Measurements from ENCODE around the gene GRIA1.

The GRIA1 gene

GRCh38 chr5:153469423-153469822 lies 21.0 kb upstream of the GRIA1 start:
- H3K27me3 ChIP-seq, result no peaks in the 10 kb centered on the region
- H3K36me3 ChIP-seq, result no peaks in the 10 kb centered on the region
- no peak overlapping the region for H3K4me3 ChIP-seq
- no peak overlapping the region for H3K27ac ChIP-seq
- TF ChIP-seq CTCF (IDR thresholded peaks at IDR 0.05), result no peak
- intact Hi-C loops (cut with DNase I; ENCODE audit: low total_unique reads), result no loop called here
- H3K9me3 ChIP-seq, result no peaks in the 10 kb centered on the region
- no peak for DNase-seq
- no peaks in the 10 kb centered on the region for H3K4me1 ChIP-seq

- Histone ChIP-seq H3K4me3 (no peak overlapping the region), H3K36me3 (no peaks in the 10 kb centered on the region), H3K9me3 (no peaks in the 10 kb centered on the region), H3K27ac (no peak overlapping the region), H3K4me1 (no peaks in the 10 kb centered on the region), H3K27me3 (no peaks in the 10 kb centered on the region)
- no peak for DNase-seq
- intact Hi-C loops (cut with DNase I; ENCODE audit: low total_unique reads), result no loop called here
- no peak for TF ChIP-seq CTCF (IDR thresholded peaks at IDR 0.05)
Observed at GRCh38 chr5:153470736-153471135, 19.7 kb upstream of the GRIA1 start.

- intact Hi-C loops (cut with DNase I; ENCODE audit: low total_unique reads), result no loop called here
- H3K27me3 ChIP-seq, result no peaks in the 10 kb centered on the region
- no peaks in the 10 kb centered on the region for H3K36me3 ChIP-seq
- peaks cover 0 to 15% (median 0%) of the 10 kb centered on the region in 4 donors for H3K4me1 ChIP-seq
- no peak overlapping the region for H3K27ac ChIP-seq
- no peaks in the 10 kb centered on the region for H3K9me3 ChIP-seq
- no peak for TF ChIP-seq CTCF (IDR thresholded peaks at IDR 0.05)
- H3K4me3 ChIP-seq, result no peak overlapping the region
- no peak for DNase-seq
Observed at GRCh38 chr5:153476767-153477166, 13.7 kb upstream of the GRIA1 start.

GRCh38 chr5:153480401-153480800 lies 10.1 kb upstream of the GRIA1 start:
- Histone ChIP-seq H3K4me3 (no peak overlapping the region), H3K27ac (no peak overlapping the region), H3K36me3 (no peaks in the 10 kb centered on the region), H3K27me3 (no peaks in the 10 kb centered on the region), H3K4me1 (peaks cover 0 to 15% (median 0%) of the 10 kb centered on the region in 4 donors), H3K9me3 (no peaks in the 10 kb centered on the region)
- no peak for TF ChIP-seq CTCF (IDR thresholded peaks at IDR 0.05)
- DNase-seq, result no peak
- intact Hi-C loops (cut with DNase I; ENCODE audit: low total_unique reads), result no loop called here

GRCh38 chr5:153483482-153483881 lies 7.0 kb upstream of the GRIA1 start:
- intact Hi-C loops (cut with DNase I; ENCODE audit: low total_unique reads), result no loop called here
- Histone ChIP-seq H3K9me3 (no peaks in the 10 kb centered on the region), H3K4me1 (no peaks in the 10 kb centered on the region), H3K36me3 (no peaks in the 10 kb centered on the region), H3K4me3 (no peak overlapping the region), H3K27ac (no peak overlapping the region), H3K27me3 (no peaks in the 10 kb centered on the region)
- no peak for DNase-seq
- TF ChIP-seq CTCF (IDR thresholded peaks at IDR 0.05), result no peak

GRCh38 chr5:153485641-153486040 lies 4.8 kb upstream of the GRIA1 start:
- DNase-seq, result no peak
- Histone ChIP-seq H3K36me3 (no peaks in the 10 kb centered on the region), H3K27me3 (peaks cover 0 to under 1% of the 10 kb centered on the region in 2 donors), H3K27ac (no peak overlapping the region), H3K4me1 (peaks cover 0 to 6% (median 1%) of the 10 kb centered on the region in 4 donors), H3K9me3 (no peaks in the 10 kb centered on the region), H3K4me3 (no peak overlapping the region)
- intact Hi-C loops (cut with DNase I; ENCODE audit: low total_unique reads), result no loop called here
- no peak for TF ChIP-seq CTCF (IDR thresholded peaks at IDR 0.05)
